Dermis blood vessel endothelial cell (primary cell): ENCODE measurements around the gene PCDHA4. TPM values are rescaled to one million over a fixed set of nuclear protein-coding genes. Genes with fewer than 3 reads are reported as not detected.
A peak's percentile ranks its signal among the peaks of the same experiment; 100 is the strongest.
"Not testable (repeated sequence)": the region's sequence is repeated elsewhere in the genome, so short reads cannot be mapped to it uniquely, and the experiment has no call there.

Source experiments
- DNase-seq: peaks from one replicate; pipeline ENCODE4 v3.0.0; 2010
- total RNA-seq: library from RNA; depleted of rRNA; stranded (reverse); fragments of >200 nt; gene quantifications from 2 replicates; pipeline ENCODE4 v1.2.3, GENCODE V29; 2014

PCDHA4 gene
- total RNA-seq, 1 donor from 2014 or later, result 0.17 TPM

- DNase-seq, result peak; percentile 54
Observed at GRCh38 chr5:140821375-140822280, 14.8 kb downstream of the PCDHA4 start, which contains the start of gene PCDHA5. PCDHA5 (plus strand) TSS chr5:140821613.

DNA sequence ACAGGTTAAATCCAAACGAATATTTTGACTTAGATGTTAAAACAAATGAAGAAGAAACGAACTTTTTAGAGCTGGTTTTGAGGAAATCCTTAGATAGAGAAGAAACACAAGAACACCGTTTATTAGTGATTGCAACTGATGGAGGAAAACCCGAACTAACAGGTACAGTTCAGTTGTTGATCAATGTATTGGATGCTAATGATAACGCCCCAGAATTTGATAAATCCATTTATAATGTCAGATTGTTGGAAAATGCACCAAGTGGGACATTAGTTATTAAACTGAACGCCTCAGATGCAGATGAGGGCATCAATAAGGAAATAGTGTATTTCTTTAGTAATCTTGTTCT is 15.4 kb downstream of the PCDHA4 start:
- no peak for DNase-seq

DNA sequence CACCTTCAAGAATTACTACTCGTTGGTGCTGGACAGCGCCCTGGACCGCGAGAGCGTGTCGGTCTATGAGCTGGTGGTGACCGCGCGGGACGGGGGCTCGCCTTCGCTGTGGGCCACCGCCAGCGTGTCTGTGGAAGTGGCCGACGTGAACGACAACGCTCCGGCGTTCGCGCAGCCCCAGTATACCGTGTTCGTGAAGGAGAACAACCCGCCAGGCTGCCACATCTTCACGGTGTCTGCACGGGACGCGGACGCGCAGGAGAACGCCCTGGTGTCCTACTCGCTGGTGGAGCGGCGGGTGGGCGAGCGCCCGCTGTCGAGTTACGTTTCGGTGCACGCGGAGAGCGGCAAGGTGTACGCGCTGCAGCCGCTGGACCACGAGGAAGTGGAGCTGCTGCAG is 16.1 kb downstream of the PCDHA4 start:
- not testable (repeated sequence) for DNase-seq

GRCh38 chr5:140823475-140823874 is 16.6 kb downstream of the PCDHA4 start:
- no peak for DNase-seq

DNA sequence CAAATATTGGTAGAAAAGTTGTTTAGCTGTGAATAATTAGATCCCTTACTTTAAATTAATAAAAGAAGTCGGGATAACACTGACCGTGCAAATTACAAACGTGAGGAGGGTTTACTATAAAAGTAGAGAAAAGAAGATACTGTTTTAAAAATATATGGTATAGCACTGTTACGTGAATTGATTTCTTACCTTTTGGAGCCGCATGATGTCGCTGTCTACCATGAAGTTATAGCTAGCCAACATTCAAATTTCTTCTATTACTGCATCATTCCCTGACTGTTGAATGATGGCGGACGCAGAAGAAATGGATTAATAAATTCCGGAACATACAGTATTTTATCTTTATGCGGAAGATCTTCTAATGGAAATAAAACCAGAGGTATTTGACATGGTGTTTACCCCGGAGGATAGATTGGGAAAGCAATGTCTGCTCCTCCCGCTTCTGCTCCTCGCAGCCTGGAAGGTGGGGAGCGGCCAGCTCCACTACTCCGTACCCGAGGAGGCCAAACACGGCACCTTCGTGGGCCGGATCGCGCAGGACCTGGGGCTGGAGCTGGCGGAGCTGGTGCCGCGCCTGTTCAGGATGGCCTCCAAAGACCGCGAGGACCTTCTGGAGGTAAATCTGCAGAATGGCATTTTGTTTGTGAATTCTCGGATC is 21.0 kb downstream of the PCDHA4 start, which contains the start of gene PCDHA6:
TSS of gene PCDHA6 (plus strand) at position 257 of the 658 bp plus-strand sequence. CDS start at position 389, 132 bp downstream.
- DNase-seq, result peak; percentile 32

GRCh38 chr5:140828362-140828737 is 21.5 kb downstream of the PCDHA4 start:
- no peak for DNase-seq

GRCh38 chr5:140829511-140830501 is 22.9 kb downstream of the PCDHA4 start:
- not testable (repeated sequence) for DNase-seq

DNA sequence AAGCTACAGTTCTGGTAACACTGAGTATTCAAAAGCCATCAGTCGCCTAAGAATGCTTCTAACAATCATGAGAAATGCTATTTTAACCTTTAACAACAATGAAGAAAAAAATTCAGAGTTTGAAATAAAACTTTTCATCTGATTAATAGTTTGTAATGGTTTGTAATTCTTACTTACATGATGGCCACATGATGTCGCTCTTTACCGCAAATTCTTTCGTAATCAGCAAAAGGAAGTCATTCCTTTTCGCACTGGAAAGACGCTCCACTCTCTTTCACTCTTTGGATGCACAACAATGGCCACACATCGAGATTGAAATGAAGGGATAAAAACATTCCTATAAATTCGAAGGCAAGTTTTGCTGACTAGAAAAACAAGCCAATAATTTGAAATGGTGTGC is 27.1 kb downstream of the PCDHA4 start, which contains the start of gene PCDHA7:
TSS of gene PCDHA7 (plus strand) at position 277 of the 400 bp plus-strand sequence. CDS start at position 392, 115 bp downstream.
- DNase-seq, result peak; percentile 43

GRCh38 chr5:140834439-140835008 is 27.7 kb downstream of the PCDHA4 start:
- DNase-seq, result not testable (repeated sequence)

- no peak for DNase-seq
Observed at GRCh38 chr5:140835622-140836510, 29.0 kb downstream of the PCDHA4 start.

DNA sequence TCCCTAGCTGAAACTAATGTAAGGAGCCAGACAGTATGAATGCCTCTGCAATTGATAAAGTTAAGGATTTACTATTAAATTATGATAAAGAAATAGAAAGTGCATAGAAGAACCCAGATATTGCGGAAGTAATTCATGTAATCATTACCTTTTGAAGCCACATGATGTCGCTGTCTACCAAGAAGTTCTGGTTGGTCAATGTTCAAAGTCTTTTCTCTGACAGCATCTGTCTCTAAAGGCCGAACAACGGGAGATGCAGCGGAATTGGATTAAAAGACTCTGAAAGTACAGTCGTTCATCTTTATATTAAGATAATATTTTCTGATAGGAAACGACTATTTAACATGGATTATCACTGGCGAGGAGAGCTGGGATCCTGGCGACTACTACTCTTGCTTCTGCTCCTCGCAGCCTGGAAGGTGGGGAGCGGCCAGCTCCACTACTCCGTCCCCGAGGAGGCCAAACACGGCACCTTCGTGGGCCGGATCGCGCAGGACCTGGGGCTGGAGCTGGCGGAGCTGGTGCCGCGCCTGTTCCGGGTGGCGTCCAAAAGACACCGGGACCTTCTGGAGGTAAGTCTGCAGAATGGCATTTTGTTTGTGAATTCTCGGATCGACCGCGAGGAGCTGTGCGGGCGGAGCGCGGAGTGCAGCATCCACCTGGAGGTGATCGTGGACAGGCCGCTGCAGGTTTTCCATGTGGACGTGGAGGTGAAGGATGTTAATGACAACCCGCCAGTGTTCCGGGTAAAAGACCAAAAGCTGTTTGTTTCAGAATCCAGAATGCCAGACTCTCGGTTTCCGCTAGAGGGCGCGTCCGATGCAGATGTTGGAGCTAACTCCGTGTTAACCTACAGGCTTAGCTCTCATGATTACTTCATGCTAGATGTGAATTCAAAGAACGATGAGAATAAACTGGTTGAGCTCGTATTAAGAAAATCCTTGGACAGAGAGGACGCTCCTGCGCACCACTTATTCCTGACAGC is 34.4 kb downstream of the PCDHA4 start, which contains the start of gene PCDHA8:
TSS of gene PCDHA8 (plus strand) at position 210 of the 985 bp plus-strand sequence. CDS start at position 345, 135 bp downstream.
- peak; percentile 16 for DNase-seq

DNA sequence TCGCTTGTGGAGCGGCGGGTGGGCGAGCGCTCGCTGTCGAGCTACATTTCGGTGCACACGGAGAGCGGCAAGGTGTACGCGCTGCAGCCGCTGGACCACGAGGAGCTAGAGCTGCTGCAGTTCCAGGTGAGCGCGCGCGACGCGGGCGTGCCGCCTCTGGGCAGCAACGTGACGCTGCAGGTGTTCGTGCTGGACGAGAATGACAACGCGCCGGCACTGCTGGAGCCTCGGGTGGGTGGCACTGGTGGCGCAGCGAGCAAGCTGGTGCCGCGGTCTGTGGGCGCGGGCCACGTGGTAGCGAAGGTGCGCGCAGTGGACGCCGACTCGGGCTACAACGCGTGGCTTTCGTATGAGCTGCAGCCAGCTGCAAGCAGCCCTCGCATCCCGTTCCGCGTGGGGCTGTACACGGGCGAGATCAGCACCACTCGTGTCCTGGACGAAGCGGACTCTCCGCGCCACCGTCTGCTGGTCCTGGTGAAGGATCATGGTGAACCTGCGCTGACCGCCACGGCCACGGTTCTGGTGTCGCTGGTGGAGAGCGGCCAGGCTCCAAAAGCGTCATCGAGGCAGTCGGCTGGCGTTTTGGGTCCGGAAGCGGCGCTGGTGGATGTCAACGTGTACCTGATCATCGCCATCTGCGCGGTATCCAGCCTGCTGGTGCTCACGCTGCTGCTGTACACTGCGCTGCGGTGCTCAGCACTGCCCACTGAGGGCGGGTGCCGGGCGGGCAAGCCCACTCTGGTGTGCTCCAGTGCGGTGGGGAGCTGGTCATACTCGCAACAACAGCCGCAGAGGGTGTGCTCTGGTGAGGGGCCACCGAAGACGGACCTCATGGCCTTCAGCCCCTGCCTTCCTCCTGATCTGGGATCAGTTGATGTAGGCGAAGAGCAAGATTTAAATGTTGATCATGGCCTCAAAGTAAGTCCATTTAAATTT is 36.2 kb downstream of the PCDHA4 start:
- no peak for DNase-seq

DNA sequence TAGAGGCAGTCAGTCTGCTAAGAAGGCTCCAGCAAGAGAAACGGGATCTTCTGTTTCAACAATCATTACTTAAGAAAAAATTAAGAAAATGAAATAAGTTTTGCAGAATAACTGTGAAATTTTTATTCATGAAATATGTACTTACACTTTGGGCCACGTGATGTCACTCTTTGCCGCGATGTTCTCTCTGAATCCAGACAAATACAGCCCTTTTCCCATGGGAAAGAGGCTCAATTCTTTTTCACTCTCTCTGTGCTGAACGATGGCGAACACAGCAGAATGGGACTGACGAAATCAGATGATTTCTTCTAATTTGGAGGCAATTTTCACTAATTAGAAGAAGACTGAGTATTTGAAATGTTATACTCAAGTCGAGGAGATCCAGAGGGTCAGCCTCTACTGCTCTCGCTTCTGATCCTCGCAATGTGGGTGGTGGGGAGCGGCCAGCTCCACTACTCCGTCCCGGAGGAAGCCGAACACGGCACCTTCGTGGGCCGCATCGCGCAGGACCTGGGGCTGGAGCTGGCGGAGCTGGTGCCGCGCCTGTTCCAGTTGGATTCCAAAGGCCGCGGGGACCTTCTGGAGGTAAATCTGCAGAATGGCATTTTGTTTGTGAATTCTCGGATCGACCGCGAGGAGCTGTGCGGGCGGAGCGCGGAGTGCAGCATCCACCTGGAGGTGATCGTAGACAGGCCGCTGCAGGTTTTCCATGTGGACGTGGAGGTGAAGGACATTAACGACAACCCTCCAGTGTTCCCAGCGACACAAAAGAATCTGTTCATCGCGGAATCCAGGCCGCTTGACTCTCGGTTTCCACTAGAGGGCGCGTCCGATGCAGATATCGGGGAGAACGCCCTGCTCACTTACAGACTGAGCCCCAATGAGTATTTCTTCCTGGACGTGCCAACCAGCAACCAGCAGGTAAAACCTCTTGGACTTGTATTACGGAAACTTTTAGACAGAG is 41.6 kb downstream of the PCDHA4 start, which contains the start of gene PCDHA9:
TSS of gene PCDHA9 (plus strand) at position 244 of the 964 bp plus-strand sequence. CDS start at position 358, 114 bp downstream.
- DNase-seq, result not testable (repeated sequence)

- DNase-seq, result not testable (repeated sequence)
Observed at GRCh38 chr5:140849831-140850634, 43.2 kb downstream of the PCDHA4 start.

- DNase-seq, result peak; percentile 27
Observed at GRCh38 chr5:140855772-140856674, 49.2 kb downstream of the PCDHA4 start, which contains the start of gene PCDHA10. PCDHA10 (plus strand) TSS chr5:140855897; CDS start chr5:140856049, 152 bp downstream.
